ENCODE results near the gene ANKRD36. TPM values are rescaled to one million over a fixed set of nuclear protein-coding genes. Genes with fewer than 3 reads are reported as not detected.

Gene ANKRD36
- total RNA-seq, 1 donor from 2014 or later, result 8.1 TPM

Other genes with a start within 250 kb of the ANKRD36 start
- 14.9 TPM for gene SEMA4C, start 243.1 kb upstream of the ANKRD36 start, total RNA-seq
- gene FAM178B, start 126.6 kb upstream of the ANKRD36 start, total RNA-seq, result 0.44 TPM
- 5.6 TPM for gene FAHD2B, start 18.3 kb upstream of the ANKRD36 start, total RNA-seq